GM04503 (cell line): ENCODE results near the gene AHNAK.
"Not testable (repeated sequence)": the region's sequence is repeated elsewhere in the genome, so short reads cannot be mapped to it uniquely, and the experiment has no call there.

Experiments
- DNase-seq: peaks from one replicate; pipeline ENCODE4 v3.0.0-alpha.2; 2012; ENCODE audit warnings: low read depth

The AHNAK gene

GRCh38 chr11:62458212-62459002, 88.2 kb downstream of the AHNAK start:
- DNase-seq = no peak

DNA sequence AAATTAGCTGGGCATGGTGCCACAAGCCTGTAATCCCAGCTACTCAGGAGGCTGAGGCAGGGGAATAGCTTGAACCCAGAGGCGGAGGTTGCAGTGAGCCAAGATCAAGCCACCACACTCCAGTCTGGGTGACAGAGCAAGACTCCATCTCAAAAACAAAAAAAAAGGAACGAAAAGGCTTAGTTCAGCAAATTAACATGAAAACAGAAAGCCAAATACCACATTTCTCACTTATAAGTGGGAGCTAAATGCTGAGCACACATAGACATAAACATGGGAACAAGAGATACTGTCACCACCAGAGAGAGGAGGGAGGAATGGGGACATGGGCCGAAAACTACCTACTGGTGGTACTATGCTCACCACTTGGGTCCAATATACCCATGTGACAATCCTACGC, 89.1 kb downstream of the AHNAK start:
- DNase-seq = no peak

GRCh38 chr11:62456630-62457029, 90.0 kb downstream of the AHNAK start:
- no peak for DNase-seq

GRCh38 chr11:62452839-62453468, 93.7 kb downstream of the AHNAK start:
- DNase-seq = no peak

DNA sequence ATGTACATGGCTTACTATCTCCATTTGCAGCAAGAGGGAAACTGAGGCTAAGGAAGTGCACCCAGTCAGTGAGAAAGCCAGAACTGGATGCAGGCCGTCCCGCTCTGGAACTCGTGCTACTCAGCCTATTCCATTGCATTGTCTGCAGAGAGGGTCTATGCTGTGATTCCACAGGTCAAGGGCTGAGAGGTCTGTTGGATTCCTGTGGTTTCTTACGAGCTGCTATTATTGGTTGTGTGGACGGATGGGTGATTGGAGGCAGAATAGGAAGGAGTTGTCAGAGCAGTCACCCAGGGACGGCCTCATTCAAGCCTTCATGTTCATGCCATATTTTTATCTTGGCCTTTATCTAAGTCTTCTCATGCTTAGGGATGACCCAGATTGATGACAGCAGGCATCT, 94.3 kb downstream of the AHNAK start:
- DNase-seq = no peak

DNA sequence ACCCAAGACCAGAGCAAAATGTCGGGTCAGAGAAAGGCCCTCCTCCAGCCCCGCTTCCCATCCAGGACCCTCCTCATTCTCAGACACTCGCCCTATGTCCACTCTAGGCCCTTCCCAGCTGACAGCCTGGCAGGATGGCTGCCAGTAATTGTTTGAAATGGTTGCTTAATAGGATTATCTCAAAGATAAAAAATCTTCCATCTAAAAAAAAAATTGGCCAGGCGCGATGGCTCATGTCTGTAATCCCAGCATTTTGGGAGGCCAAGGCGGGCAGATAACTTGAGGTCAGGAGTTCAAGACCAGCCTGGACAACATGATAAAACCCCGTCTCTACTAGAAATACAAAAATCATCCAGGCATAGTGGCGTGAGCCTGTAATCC, 95.4 kb downstream of the AHNAK start:
- no peak for DNase-seq

DNA sequence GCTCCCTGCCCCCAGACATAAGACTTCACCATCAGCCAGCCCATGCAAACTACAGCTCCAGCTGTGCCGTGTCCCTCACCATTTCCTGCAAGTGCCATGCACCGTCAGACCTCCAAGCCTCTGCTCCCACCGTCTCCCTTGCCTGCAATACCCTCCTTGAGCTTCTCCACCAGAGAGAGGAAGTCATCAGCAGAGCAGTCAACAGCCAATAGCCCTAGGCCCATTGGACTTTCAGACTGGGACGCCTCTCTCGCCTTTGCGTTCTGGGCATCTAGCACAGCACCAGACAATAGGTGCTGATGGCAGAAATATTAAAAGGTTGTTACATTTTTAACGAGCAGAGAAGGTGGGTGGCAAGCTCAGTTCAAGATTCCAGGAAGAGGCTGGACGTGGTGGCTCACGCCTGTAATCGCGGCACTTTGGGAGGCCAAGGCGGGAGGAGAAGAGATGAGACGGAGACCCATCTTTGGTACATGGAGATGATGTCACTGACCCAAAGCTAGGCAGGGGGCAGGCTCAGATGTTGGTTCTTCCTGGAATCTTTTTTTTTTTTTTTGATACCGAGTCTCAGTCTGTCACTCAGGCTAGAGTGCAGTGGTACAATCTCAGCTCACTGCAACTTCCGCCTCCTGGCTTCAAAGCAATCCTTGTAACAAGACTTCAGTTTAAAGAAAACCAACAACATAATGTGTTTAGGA, 95.9 kb downstream of the AHNAK start:
- no peak for DNase-seq

GRCh38 chr11:62449912-62450311, 96.7 kb downstream of the AHNAK start:
- not testable (repeated sequence) for DNase-seq

DNA sequence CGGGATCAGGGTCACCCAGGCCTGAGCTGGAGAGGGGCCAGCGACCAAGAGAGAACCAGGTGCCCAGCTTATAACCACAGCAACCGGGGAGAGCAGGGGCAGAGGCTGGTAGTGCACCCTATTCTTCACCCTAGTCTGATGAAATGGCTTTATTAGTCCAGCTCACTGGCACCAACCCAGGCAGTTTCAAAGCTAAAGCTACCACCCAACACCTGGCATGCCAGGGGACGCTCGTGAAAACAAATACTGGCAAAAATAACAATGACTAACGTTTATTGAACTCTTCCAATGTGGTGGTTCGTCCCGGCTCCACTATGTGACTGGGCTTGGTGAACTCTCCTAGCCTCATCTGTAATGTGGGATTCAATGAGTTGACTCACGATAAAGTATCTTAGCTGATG, 97.2 kb downstream of the AHNAK start:
- no peak for DNase-seq

- DNase-seq = no peak
Measured at GRCh38 chr11:62446091-62446490, 100.5 kb downstream of the AHNAK start.

- peak; percentile 80 for DNase-seq
Measured at GRCh38 chr11:62445314-62445740, 101.3 kb downstream of the AHNAK start.

DNA sequence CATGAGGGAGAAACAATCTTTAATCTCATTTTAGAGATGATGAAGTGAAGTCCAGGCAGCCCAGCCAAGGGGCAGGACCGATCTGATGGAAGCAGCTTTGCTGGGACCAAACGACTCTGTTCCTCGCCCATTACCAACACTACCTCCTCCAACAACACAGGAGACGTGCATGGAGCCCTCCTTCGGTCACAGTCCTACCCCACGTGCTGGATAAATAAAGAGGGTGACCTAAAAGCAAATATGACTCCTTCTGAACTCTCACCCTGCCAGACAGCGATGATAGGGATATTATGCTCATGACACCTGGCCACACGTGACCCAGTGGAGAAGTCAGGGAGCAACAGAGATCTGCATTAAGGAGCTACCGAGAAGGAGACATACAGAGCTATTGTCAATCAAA, 101.8 kb downstream of the AHNAK start:
- DNase-seq = no peak

GRCh38 chr11:62444236-62444833, 102.3 kb downstream of the AHNAK start:
- peak; percentile 51 for DNase-seq

GRCh38 chr11:62443390-62444235, 103.0 kb downstream of the AHNAK start:
- peak; percentile 68 for DNase-seq

- DNase-seq = peak; percentile 68
Measured at GRCh38 chr11:62439785-62440602, 106.6 kb downstream of the AHNAK start.

GRCh38 chr11:62438641-62439040, 108.0 kb downstream of the AHNAK start:
- no peak for DNase-seq

GRCh38 chr11:62437616-62438015, 109.0 kb downstream of the AHNAK start:
- DNase-seq = no peak

DNA sequence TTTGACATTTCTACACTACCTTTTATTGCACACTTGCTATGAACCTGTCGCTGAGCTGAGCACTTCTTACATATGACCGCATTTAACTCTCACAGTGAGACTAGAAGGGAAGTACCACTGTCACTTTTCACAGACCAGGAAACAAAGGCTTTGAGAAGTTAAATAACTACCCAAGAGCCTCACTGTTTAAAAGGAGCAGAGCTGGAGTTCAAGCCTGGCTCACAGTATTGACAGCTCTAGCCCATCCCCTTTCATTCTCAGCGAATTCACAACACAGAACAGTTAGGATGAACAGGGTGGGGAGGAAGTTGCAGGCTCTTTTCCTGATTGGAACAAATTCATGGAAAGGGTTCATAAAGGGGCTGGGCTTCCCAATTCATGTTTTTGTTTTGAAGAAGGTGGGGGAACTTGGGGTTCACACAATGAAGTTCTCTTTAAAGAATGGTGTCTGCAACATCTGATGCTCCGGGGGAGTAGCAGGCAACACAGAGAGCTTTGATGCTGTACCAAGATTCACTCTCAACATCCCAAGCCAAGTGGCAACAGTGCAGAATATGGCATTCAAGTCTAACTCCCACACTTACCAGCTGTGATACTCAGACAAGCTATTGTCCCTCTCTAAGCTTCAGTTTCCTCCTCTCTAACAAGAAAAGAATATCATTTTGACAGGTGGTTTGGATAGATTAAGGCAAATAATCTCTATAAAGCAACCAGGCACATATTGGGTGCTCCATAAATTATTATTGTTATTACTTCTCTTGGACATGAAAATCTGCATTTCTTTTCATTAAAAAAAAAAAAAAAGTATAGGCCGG, 110.6 kb downstream of the AHNAK start:
- no peak for DNase-seq

GRCh38 chr11:62433904-62434276, 112.7 kb downstream of the AHNAK start:
- no peak for DNase-seq
